Endothelial cell (in vitro differentiated cells): ENCODE measurements around the gene SHOX. TPM values are rescaled to one million over a fixed set of nuclear protein-coding genes. Genes with fewer than 3 reads are reported as not detected.
"Not testable (repeated sequence)": the region's sequence is repeated elsewhere in the genome, so short reads cannot be mapped to it uniquely, and the experiment has no call there.

Experiments used
- DNase-seq: peaks from one replicate; pipeline ENCODE4 v3.0.0; 2021; ENCODE audit warnings: low spot score
- H3K27ac Mint-ChIP-seq: one replicate; pipeline ENCODE4 v1.8.0; 2021; ENCODE audit warnings: mixed read lengths, inconsistent platforms; ENCODE audit not compliant: unreplicated experiment
- H3K27me3 Mint-ChIP-seq: one replicate; pipeline ENCODE4 v1.8.0; 2021; ENCODE audit warnings: mild to moderate bottlenecking, moderate library complexity, mixed read lengths, inconsistent platforms; ENCODE audit not compliant: unreplicated experiment
- H3K36me3 Mint-ChIP-seq: one replicate; pipeline ENCODE4 v1.8.0; 2021; ENCODE audit warnings: mild to moderate bottlenecking, low read depth, mixed read lengths, inconsistent platforms; ENCODE audit not compliant: unreplicated experiment
- H3K4me1 Mint-ChIP-seq: one replicate; pipeline ENCODE4 v1.8.0; 2021; ENCODE audit warnings: mild to moderate bottlenecking, mixed read lengths, inconsistent platforms; ENCODE audit not compliant: unreplicated experiment
- H3K4me3 Mint-ChIP-seq: one replicate; pipeline ENCODE4 v1.8.0; 2021; ENCODE audit warnings: mild to moderate bottlenecking, mixed read lengths, inconsistent platforms; ENCODE audit not compliant: unreplicated experiment
- H3K9me3 Mint-ChIP-seq: one replicate; pipeline ENCODE4 v1.8.0; 2021; ENCODE audit warnings: mixed read lengths, inconsistent platforms; ENCODE audit not compliant: unreplicated experiment
- CTCF ChIP-seq: fragments of 200-600 bp; sonication (generic); IDR thresholded peaks from one replicate; pipeline ENCODE4 v1.5.0; 2021; ENCODE audit warnings: antibody characterized with exemption; ENCODE audit not compliant: unreplicated experiment
- total RNA-seq: library from RNA; stranded (reverse); fragmentation: NEBNext Ultra II Directional; extraction: Animal tissue kit (Norgen Biotek cat#: 25700); gene quantifications from one replicate; pipeline ENCODE4 v1.2.1, GENCODE V29; 2021; ENCODE audit not compliant: unreplicated experiment

Gene SHOX
- total RNA-seq, 1 donor from 2014 or later: not detected

GRCh38 chrX:585115-585808 is 45.3 kb upstream of the SHOX start:
- Mint-ChIP-seq H3K27ac (no peak overlapping the region), H3K9me3 (peaks cover 15% of the 10 kb centered on the region), H3K4me3 (no peak overlapping the region), H3K36me3 (no peaks in the 10 kb centered on the region), H3K27me3 (peaks cover 6% of the 10 kb centered on the region), H3K4me1 (no peaks in the 10 kb centered on the region)
- no peak for DNase-seq
- TF ChIP-seq CTCF: no peak

- Mint-ChIP-seq H3K27ac (no peak overlapping the region), H3K27me3 (peaks cover 6% of the 10 kb centered on the region), H3K36me3 (no peaks in the 10 kb centered on the region), H3K9me3 (peaks cover 7% of the 10 kb centered on the region), H3K4me3 (no peak overlapping the region), H3K4me1 (no peaks in the 10 kb centered on the region)
- TF ChIP-seq CTCF: no peak
- DNase-seq: no peak
Observed at GRCh38 chrX:586351-586750, 44.2 kb upstream of the SHOX start.

GRCh38 chrX:589261-589660 is 41.3 kb upstream of the SHOX start:
- not testable (repeated sequence) for H3K4me3 Mint-ChIP-seq, H3K36me3 Mint-ChIP-seq, H3K27ac Mint-ChIP-seq, H3K27me3 Mint-ChIP-seq, H3K4me1 Mint-ChIP-seq, DNase-seq
- peaks cover 11% of the 10 kb centered on the region for H3K9me3 Mint-ChIP-seq

GRCh38 chrX:590693-591404 is 39.7 kb upstream of the SHOX start:
- no peak overlapping the region for H3K4me3 Mint-ChIP-seq
- H3K36me3 Mint-ChIP-seq: peaks cover 4% of the 10 kb centered on the region
- peaks cover 4% of the 10 kb centered on the region for H3K27me3 Mint-ChIP-seq
- no peak for TF ChIP-seq CTCF
- no peaks in the 10 kb centered on the region for H3K4me1 Mint-ChIP-seq
- peaks cover 19% of the 10 kb centered on the region for H3K9me3 Mint-ChIP-seq
- no peak overlapping the region for H3K27ac Mint-ChIP-seq
- DNase-seq: no peak

GRCh38 chrX:599837-600715 is 30.5 kb upstream of the SHOX start:
- Mint-ChIP-seq H3K27ac (no peak overlapping the region), H3K27me3 (peaks cover 4% of the 10 kb centered on the region), H3K4me1 (no peaks in the 10 kb centered on the region), H3K9me3 (peaks cover 51% of the 10 kb centered on the region), H3K36me3 (peaks cover 16% of the 10 kb centered on the region), H3K4me3 (no peak overlapping the region)
- TF ChIP-seq CTCF: no peak
- no peak for DNase-seq

- H3K9me3 Mint-ChIP-seq: peaks cover 29% of the 10 kb centered on the region
- not testable (repeated sequence) for H3K27me3 Mint-ChIP-seq, H3K4me3 Mint-ChIP-seq, DNase-seq, H3K36me3 Mint-ChIP-seq, H3K4me1 Mint-ChIP-seq, H3K27ac Mint-ChIP-seq
Observed at GRCh38 chrX:603029-603428, 27.6 kb upstream of the SHOX start.

GRCh38 chrX:604616-605015 is 26.0 kb upstream of the SHOX start:
- not testable (repeated sequence) for H3K27ac Mint-ChIP-seq, H3K27me3 Mint-ChIP-seq, H3K36me3 Mint-ChIP-seq, DNase-seq, H3K4me1 Mint-ChIP-seq, H3K4me3 Mint-ChIP-seq
- peaks cover 26% of the 10 kb centered on the region for H3K9me3 Mint-ChIP-seq

- not testable (repeated sequence) for H3K4me1 Mint-ChIP-seq, H3K4me3 Mint-ChIP-seq, DNase-seq, H3K27ac Mint-ChIP-seq, H3K27me3 Mint-ChIP-seq, H3K36me3 Mint-ChIP-seq
- peaks cover 28% of the 10 kb centered on the region for H3K9me3 Mint-ChIP-seq
Observed at GRCh38 chrX:608088-608487, 22.5 kb upstream of the SHOX start.
